Dedifferentiated amniotic fluid mesenchymal stem cell (primary cell): Measurements from ENCODE around the gene TMTC2.
A peak's percentile ranks its signal among the peaks of the same experiment; 100 is the strongest.

ENCODE experiments used
- DNase-seq: peaks from one replicate; pipeline ENCODE4 v3.0.0-alpha.2; 2016; ENCODE audit errors: extremely low spot score

TMTC2 gene

DNA sequence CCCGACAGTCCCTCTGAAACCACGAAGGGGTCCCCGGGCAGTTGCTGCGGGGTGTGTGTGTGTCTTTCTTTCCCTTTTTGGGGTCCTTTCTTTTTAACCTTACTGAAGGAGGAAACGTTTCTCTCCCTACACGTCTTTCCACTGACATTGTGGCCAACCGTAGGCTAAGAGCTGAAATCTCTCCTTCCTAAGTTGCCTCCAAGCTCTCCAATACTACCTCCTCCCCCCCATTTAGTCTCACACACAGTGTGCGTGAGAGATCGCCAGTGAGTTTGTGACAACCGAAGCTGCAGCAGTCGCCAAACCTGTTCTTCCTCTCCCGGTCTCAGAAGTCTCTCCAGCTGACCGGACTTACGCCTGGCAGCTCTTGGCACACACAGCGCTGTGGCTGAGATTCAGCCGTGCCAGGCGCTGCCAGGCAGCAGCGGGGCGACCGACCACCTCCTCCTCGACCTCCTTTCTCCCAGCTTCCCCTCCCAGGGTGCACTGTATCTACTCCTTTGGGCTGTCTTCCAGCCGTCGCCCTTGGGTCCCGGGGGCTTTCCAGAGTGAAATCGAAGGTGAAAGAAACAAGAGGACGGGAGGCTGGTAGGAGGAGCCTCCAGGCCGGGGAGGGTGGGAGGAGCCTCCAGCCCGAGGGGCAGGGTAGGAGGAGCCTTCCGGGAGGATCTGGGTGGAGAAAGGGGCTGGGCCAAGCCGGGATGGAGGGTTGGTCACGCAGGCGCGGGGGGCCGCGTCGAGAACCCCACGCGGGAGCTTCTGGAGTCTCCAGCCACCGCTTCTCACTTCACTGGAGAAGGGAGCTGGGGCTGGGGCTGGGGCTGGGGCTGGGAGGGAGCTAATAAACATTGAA lies at the start of gene TMTC2:
TSS of gene TMTC2 (plus strand) at position 739 of the 853 bp plus-strand sequence.
- peak; percentile 89 for DNase-seq

DNA sequence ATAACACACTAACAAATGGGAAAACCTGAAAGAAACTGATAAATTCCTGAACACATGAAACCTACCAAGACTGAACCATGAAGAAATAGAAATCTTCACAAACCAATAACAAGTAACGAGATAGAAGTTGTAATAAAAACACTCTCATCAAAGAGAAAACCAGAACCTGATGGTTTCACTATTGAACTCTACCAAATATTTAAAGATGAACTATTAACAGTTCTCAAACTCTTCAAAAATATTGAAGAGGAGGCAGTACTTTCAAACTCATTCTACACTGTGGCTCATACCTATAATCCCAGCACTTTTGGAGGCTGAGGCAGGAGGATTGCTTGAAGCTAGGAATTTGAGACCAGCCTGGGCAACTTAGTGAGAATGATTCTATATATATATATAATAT lies 48.4 kb upstream of the TMTC2 start:
- DNase-seq: no peak

DNA sequence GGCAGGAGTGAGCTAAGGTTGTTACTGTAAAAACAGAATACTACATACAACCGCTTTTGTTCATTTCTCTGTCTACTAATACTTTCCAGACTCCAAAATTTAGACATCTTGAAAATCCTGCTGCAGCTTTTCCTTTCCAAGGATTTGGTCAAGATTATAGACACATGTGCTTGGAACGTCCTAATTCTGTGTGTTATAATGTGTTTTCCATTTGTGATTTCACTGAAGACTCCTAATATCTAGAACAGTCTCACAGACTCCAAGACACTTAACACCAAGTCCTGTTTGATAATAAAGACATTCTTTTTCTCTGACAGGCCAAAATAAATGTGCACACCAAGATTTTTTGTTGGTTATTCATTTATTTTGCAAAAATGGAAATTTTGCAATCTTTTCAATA lies 41.8 kb upstream of the TMTC2 start:
- no peak for DNase-seq

DNA sequence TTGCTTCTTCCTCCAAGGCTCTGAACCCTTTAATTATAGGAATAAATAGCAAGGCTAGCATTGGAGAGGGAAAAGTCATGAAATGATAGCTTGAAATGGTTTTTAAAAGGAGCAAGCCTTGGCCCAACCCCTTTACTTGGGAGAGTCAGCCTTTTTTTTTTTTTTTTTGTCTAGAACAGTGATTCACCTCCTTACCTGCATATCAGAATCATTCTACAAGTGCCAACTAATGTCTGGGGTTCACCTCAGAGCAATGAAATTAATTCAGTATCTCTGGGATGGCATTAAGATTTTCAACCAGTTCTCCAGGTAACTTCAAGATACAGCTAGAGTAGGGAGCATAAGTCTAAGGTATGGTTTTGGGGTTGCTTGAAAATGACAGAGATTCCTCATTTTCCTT lies 41.3 kb upstream of the TMTC2 start:
- no peak for DNase-seq

DNA sequence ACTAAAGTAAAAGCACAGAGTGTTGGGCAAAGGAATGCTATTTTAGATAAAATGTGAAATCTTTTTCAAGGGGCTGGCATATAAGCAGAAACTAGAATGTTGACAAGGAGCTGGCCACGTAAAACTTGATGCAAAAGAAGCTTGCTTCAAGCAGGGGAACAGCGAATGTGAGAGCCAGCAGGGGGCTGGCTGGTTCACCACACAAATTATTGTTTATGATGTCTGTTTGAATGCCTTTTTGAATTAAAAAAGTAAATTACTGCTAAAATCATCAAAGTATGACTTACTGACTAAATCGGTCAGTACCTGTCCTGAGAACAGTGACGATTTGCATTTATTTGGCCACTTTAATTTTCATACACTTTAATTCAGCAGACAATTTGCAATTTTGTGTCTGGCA lies 38.9 kb upstream of the TMTC2 start:
- DNase-seq: no peak

DNA sequence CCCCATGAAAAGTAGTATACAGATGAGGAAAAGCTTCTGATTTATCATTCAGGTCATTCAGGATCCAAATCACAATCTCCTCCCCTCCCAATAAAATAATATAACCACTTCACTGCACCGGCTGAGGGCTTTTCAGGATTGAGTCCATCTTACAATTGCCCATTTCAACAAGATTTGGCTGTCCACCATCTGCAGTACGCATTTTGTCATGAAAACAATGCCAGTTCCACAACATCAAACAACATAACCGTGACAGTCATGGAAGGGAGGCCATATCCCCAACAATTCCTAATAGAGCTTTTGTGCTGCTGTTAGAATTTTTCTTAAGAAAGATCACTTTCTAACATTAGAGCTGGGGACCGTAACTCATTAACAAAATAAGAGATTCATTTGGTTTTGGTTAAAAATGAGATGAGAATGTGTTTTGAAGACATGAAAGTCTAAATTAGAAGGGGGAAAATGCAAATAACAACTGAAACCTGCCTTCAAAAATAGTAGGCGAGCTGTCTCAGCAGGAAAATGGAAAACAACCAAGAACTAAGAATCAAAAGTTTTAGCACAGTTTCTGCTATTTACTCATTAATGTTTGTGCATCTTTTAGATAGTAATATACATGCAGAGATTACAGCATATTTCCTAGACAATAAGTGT lies 38.3 kb upstream of the TMTC2 start:
- no peak for DNase-seq

DNA sequence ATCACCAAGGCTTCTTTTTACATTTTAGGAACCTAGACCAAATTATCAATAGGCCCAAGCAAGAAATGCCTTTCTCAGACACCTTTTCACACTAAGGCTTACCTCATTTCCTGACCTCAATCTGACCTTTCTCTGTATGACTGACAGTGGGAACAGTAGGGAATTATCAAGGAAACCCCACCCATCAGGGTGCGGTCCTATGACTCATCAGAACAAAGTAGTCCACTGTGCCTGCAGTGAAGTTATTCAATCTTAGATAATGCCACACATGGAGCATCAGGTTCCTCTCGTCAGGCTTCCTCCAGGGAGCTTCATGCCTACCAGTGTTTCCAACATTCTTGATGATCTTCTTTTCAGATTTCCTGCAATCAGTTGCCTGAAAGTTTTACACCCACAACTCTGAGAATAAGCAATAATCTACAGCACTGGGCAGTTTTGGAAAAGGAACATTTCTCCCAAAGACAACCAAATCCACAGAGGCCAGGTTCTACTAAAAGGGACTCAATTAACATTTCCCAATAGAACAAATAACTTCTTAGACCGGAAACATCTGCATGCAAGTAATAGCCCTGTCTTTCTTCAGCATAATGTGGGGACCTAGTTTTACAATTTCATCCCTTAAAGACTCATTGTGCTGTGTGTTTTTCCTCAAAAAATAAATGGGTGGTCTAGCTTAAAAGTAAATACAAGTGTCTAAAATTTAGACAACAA lies 35.9 kb upstream of the TMTC2 start:
- DNase-seq: no peak

DNA sequence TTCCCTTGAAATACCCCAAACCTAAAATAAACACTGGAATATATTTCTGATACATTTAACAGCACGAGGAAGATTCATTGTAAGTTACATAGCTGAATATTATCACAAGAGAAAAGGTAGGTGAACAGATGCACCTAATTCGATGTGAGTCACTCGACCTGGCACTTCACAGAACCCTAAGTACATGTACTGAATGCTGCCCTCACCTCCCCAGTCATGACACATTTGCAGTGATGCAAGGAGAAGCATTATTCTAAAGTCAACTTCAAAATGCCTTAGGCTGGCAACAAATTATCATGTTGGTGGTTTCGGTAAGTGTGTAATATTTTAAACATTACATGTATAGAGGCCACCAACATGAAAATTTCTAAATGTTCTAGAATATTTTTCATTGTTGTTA lies 35.2 kb upstream of the TMTC2 start:
- no peak for DNase-seq

DNA sequence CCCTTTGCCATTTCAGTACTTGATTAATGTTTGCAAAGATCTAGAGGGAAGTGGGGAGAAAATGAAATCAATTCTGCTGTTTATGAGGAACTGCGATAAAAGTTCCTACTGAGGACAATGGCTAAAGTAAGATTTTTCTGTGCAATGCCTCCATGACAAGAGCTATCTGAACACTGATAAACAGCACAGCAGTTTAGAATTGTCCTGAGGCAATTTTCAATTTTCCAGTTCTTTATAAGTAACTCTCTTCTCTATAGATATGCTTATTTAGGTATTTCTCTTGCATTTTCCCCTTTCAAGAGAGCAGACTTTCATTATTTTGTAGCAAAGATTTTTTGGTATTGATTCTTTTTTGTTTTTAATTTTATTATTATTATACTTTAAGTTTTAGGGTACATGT lies 34.6 kb upstream of the TMTC2 start:
- no peak for DNase-seq

DNA sequence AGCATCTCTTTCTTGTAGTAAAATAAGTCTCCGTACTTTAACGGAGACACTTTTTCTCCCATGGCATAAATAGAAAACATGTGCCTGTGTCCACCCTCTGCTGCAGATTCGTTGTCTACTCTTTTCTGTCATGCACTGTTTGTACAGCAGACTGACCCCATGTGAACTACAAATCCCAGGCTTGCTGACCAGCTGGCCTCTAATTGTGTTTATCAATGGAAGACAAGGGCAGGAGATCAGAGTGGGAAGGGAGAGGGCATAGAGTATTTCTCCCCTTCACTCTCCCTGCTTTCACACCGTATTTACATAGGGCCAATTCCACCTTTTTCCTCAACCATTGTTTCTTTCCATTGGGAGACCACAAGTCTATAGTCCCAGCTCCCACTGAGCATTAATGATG lies 31.0 kb upstream of the TMTC2 start:
- DNase-seq: no peak

DNA sequence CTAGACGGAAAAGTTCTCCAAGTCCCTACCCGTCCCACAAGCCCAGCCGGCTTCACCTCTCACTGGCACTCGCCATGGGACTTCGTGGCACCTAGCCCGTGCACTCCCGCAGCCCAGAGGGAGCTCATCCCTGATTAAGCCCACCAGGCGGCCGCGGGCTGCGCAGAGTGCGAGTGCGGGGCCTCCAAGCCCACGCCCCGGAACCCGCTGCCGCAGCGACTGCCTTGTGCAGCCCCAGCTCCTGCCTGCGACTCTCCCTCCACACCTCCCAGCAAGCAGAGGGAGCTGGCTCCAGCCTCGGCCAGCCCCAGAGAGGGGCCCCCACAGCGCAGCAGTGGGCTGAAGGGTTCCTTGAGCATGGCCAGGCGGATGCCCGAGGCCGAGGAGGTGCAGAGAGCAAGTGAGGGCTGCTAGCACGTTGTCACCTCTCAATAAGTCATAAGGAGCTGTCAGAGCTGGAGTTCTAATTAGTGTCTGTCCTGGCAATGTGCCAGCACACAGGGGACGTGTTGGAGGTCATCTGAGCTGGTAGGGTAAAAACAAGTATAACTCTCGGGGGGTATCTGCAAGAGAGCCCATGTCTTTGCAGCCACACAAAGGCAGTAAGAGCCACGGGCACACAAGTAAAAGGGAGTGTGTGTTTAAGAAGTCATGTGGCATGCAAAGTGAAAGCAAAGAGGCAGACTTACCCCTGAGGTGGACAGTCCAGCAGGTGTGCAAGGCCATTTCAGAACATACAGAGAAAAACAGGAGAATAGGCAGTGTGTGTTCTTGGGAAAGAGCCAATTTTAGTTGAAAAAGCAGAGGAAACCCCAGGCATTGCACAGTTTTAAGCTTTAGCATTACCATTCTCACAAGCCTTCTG lies 27.1 kb upstream of the TMTC2 start:
- DNase-seq: no peak

DNA sequence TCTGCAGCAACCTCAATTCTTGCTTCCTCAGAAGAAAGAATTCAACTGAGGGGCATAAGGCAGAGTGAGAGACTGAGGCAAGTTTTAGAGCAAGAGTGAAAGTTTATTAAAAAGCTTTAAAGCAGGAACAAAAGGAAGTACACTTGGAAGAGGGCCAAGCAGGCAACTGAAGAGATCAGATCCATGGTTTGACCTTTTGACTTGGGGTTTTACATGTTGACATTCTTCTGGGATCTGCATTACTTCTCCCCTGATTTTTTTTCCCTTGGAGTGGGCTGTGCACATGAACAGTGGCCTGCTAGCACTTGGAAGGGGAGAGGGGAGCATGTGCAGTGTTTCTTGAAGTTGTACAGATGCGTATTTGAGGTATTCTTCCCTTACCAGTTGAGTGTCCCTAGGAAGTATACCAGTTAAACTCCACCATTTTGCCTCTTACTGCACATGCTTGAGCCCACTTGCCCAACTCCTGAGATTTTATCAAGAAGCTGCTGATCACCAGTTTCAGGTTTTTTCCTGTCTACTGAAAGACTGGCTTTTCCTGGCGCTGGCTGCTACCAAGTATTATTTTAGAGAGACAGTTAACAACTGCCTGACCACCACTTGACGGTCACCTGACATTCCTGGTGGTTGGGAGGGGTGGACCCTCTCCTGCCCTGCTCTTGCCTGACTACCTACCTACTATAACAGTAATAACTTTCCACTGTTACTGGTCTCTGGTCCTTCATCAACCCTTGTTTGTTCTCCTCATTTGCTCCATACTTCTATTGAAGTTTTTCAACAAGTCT lies 26.0 kb upstream of the TMTC2 start:
- no peak for DNase-seq

DNA sequence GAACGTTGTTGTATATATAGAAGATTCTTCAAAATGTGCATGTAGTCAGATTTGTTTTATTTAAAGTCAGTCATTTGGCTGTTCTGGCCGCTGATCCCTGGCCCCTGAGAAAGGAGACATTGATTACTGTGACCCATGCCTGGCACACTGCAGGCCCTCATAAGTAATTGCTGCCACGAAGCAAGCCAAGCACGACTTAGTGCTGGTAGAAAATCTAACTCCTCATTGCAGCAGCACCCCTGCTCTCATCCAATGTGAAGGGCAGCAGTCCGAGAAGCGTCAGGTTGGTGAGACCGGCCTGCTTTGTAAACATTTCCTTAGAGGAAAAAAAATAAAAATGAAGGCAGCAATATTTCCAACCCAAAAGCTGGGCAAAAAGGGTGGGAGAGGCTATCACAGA lies 22.8 kb upstream of the TMTC2 start:
- DNase-seq: no peak

DNA sequence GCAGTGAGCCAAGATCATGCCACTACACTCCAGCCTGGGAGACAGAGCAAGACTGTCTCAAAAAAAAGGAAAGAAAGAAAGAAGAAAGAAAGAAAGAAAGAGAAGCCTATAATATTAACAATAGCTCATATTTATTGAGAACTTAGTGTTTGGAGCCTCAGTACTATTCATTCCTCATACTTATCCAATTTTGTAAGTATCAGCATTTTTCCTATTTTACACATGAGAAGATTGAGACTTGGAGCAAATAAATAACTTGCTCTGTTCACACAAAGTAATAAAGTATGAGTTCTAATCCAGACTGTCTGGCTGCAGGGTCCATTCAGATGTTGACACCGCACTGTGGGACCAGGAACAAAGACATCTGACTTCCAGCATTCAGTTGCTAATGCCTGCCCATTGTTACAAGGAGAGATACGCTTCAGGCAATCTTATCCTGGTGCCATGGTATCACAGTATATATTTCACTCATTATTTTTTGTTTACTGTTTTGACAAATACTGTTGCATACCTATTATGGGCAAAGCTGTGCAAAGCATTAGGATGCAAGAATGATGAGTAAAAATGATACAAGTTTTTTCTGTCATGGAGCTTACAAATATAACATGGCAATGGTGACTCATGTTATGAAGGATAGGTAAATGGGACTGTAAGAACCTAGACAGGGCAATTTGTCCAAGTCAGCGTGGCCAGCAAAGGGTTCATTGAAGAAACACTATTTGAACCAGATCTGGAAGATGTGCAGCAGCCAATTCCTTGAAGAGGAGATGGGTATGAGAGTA lies 21.4 kb upstream of the TMTC2 start:
- DNase-seq: no peak

DNA sequence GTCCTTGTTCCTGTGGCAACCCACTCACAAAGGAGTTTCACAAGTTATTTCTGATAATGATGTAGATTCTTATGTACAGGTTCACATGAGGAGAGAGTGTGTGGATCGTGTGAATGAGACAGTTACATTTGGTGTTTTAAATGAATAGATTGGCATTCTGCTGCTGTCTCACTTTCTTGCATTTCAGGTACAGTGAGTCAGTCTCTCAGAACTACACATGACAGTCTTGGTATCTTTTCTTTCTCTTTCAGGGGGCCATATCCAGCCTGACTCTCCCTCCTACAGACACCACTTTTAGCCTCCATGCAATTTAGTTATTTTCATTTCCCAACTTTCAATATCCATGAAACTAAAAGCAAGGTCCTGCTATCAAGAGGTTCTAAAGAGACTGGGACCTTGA lies 19.9 kb upstream of the TMTC2 start:
- DNase-seq: no peak

DNA sequence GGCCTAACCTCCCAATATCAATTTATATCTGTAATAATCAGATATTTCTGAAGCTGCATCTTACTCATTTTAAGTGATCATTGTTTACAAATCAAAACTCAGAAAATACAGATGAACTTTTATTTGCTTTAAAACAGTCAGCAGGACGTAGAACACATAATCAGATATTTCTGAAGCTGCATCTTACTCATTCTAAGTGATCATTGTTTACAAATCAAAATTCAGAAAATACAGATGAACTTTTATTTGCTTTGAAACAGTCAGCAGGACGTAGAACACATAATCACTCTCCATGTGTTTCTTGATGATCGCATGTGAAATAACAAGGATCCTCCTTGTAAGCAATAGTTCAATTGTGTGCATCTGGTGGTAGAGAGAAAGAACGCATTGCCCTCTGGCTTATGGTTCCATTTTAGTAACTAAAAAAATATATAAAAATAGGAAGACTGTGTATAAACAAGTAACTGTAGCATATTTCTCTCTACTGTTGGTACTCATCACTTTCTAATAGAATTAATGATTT lies 15.0 kb upstream of the TMTC2 start:
- DNase-seq: no peak

DNA sequence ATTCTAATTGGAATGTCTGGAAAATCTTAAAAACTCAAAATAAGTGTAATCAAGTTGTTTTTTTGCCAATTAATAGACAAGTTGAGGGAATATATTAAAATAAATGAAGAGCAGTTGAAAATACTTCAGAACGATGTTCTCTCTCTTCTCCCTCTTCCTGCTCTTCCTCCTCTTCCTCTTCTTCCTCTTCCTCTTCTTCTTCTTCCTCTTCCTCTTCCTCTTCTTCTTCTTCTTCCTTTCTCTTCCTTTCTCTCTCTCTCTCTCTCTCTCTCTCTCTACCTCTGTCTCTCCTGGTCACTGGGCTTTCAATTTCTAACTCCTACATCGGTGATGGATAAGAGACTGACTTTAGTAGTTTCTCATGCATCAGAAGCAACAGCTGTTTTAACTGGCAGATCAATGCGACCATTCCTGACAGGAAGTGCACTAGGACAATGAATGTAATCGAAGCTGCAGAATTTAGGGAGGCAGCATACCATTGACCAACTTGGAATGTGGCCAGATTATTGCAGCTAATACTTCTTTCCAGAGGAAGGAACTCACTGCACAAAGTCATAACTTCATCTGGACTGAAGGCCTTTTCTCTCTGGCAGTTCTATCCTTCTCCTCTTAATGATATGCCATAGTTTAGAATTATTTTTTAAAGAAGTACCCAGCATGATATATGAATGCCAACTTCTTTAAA lies 13.8 kb upstream of the TMTC2 start:
- no peak for DNase-seq

DNA sequence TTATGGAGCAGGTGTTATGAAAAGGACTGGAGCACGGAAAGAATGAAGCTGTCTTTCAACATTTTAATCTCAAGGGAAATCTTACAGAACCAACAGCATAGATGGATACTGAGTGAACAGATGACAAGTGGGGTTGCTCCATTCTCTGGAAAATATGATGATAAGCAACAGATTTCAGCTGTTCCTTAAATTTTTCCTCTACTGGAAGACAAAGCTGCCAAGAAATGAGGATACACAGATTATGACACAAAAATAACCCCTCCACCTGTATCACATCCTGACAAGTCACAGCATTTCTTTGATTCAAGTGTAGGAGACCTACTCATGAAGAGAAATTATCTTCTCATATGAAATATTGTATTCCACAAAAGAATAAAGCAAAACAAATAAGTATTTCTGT lies 13.0 kb upstream of the TMTC2 start:
- DNase-seq: no peak

DNA sequence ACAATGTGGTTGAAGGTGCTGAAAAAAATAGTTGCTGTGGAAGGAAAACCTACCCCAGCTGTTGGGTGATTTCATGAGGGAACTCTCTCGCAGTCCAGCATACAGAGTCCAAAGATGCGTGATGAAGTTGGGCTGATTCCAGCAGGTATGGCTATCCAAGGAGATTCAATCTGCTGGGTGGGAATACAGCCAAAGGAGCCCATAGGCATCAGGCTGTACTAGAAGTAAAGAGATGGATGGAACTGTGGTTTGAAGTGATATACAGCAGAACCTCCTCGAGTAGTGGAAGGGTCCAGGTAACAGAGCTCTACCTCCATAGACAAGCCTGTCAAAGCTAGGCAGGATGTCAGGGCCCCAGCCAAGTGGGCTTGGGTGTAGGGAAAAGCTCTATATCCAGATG lies 11.5 kb upstream of the TMTC2 start:
- DNase-seq: no peak

DNA sequence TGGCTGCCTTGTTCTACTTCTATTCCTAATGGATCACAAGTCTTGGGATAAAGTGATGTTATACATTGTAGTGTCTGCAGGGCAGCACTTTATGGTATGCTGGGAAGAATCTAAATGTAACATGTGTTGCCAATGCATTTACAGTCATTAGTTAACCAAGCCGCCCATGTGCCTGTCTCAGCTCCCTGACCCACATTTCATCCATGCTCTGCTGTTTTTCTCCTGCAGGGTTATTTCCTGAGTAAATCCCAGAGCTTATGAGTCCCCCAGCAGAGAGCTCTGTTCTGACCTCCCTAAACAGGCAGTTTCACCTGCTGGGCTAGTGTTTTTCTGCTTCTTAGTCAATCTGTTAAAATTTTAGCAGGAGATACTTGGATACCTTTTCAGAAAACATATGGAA lies 4.4 kb upstream of the TMTC2 start:
- no peak for DNase-seq
